Naive thymus-derived CD8-positive, alpha-beta T cell (primary cell): ENCODE results near the gene MTREX. TPM values are rescaled to one million over a fixed set of nuclear protein-coding genes. Genes with fewer than 3 reads are reported as not detected.

ENCODE experiments used
- ATAC-seq, 2 donors: fragments of 150-1000 bp; cut with Tn5 transposase in 1 of 2; sonication (Bioruptor Pico), chemical (Tn5 transposase) in 1 of 2; 1 replicate in 1 of 2; 2 replicates in 1 of 2; pipeline ENCODE4 v1.10.0; 2021; ENCODE audit warnings: mild to moderate bottlenecking in 2 of 2, moderate library complexity in 2 of 2
- POLR2A ChIA-PET: fragments of 350-600 bp; sonication (Branson Sonifier 250); formaldehyde crosslinking; loops from one replicate; lab custom pipeline; 2021; ENCODE audit warnings: antibody characterized with exemption; lab: Charles Lee
- DNase-seq, 10 donors: peaks; one replicate each; pipeline versions ENCODE4 v3.0.0 to v3.0.0-alpha.2; 2020 to 2022
- H3K27ac Mint-ChIP-seq, 10 donors: one replicate each; pipeline ENCODE4 v1.8.0; 2020 to 2022; ENCODE audit warnings: mild to moderate bottlenecking in 10 of 10, mixed read lengths in 10 of 10, moderate library complexity in 4 of 10, inconsistent platforms in 1 of 10
- H3K27me3 Mint-ChIP-seq, 5 donors: one replicate each; pipeline ENCODE4 v1.8.0; 2021 to 2022; ENCODE audit warnings: mixed read lengths in 5 of 5
- H3K36me3 Mint-ChIP-seq, 3 donors: one replicate each; pipeline ENCODE4 v1.8.0; 2020 to 2022; ENCODE audit warnings: mixed read lengths in 3 of 3, mild to moderate bottlenecking in 2 of 3, inconsistent platforms in 1 of 3
- H3K4me1 Mint-ChIP-seq, 4 donors: one replicate each; pipeline ENCODE4 v1.8.0; 2021 to 2022; ENCODE audit warnings: mixed read lengths in 4 of 4
- H3K4me3 Mint-ChIP-seq, 10 donors: one replicate each; pipeline ENCODE4 v1.8.0; 2020 to 2022; ENCODE audit warnings: mild to moderate bottlenecking in 10 of 10, mixed read lengths in 10 of 10, moderate library complexity in 6 of 10, inconsistent platforms in 1 of 10
- H3K9me3 Mint-ChIP-seq, 9 donors: one replicate each; pipeline ENCODE4 v1.8.0; 2020 to 2022; ENCODE audit warnings: mixed read lengths in 9 of 9, mild to moderate bottlenecking in 3 of 9, inconsistent platforms in 1 of 9, moderate library complexity in 1 of 9
- polyA plus RNA-seq, 3 donors: library from polyadenylated mRNA; unstranded; fragments of 300-500 nt; fragmentation: Illumina TruSeq; gene quantifications; one replicate each; pipeline ENCODE4 v1.2.3, GENCODE V29; 2021
- total RNA-seq, 8 experiments: library from RNA in 2 of 8; stranded (reverse) in 2 of 8; gene quantifications; one replicate each; pipeline ENCODE4 v1.2.3 and lab custom pipeline; 2021 to 2026

Gene MTREX
- total and polyA plus RNA-seq, 5 experiments from 2014 or later: 24.3 to 79.9 (median 35.8) TPM

DNA sequence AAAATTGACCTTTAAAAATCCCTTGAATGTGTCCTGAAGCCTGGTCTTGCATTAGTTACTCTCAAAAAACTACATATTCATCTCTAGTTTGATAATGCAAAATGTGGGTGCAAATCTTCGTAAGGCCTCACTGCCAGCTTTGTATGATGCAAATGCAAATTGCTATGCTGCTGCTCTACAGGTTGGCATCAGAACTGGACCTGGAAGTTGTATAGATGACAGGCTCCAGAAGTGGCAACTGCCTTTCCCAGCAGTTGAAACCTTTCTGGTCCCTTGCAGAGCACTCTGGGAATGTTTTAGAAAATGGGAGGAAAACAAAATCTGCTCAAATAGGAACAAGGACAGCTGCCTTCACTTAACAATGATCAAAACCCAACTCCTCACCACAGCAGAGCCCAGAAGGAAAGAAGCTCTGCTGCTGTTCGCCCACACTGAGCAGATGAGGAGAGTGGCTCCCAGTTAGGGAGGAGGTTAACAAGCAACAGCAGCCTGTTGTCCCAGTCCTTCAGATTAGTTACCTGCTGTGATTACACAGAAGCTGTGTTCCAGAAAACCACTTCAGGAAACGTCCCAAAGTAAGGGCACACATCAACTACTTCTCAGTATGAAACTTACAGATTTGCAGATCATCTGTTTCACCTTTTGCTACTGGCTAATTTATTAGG, 133.4 kb downstream of the MTREX start:
- ATAC-seq (peak in 1 of 2 donors; percentile 45), DNase-seq (no peak)
- H3K36me3 Mint-ChIP-seq: peaks cover 3 to 29% (median 7%) of the 10 kb centered on the region in 3 donors
- H3K27ac Mint-ChIP-seq: peak overlapping the region in 9 of 10 donors; percentile 20 to 83 (median 70)
- peaks cover 0 to 5% (median 2%) of the 10 kb centered on the region in 9 donors for H3K9me3 Mint-ChIP-seq
- H3K4me3 Mint-ChIP-seq: no peak overlapping the region
- H3K27me3 Mint-ChIP-seq: no peaks in the 10 kb centered on the region
- peaks cover 11 to 27% (median 22%) of the 10 kb centered on the region in 4 donors for H3K4me1 Mint-ChIP-seq
- POLR2A ChIA-PET: interaction anchor here (0.5 to 1.0 kb wide), 2 partner anchors 155 to 209 kb away, joined by 3 to 4 read pairs; no protein-coding TSS in a partner anchor

DNA sequence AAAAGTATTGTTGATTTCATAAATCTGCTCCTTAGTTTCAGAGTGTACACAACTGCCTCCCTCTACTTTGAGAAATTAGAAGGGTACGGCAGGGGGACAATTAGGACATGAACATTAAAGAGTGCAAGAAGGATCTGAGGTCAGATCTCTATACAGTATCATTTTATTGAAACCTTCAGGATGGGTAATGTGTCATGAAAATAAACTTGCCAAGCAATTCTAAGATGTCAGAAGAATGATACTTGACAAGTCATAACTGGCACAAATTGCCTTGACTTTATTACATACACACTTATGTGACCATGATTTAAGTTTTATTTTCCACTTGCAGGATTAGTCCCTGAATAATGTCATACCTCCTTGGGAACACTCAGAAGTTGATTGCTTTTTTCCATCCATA, 134.2 kb downstream of the MTREX start:
- peak overlapping the region in 6 of 10 donors; percentile 15 to 81 (median 70) for H3K27ac Mint-ChIP-seq

DNA sequence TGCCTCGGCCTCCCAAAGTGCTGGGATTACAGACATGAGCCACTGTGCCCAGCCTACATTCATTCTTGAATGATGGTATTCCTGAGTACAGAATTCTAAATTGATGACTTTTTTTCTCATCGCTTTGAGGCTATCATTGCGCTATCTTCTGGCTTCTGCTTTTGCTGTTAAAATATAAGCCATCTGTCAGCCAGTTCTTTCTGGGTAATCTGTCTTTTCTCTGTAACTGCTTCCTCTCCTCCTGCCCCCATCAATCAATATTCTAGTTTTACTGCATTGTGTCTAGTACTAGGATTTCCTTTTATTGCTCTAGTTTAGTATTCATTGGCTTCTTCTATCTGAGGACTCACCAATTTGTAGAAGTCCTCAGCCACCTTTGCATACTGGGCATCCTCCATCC, 138.0 kb downstream of the MTREX start:
- peaks cover 10 to 15% (median 13%) of the 10 kb centered on the region in 4 donors for H3K4me1 Mint-ChIP-seq

More for the DNA sequence above, 134.2 kb downstream of the MTREX start:
- DNase-seq (no peak), ATAC-seq (no peak)
- Mint-ChIP-seq H3K4me1 (peaks cover 11 to 27% (median 22%) of the 10 kb centered on the region in 4 donors), H3K9me3 (no peaks in the 10 kb centered on the region), H3K27me3 (no peaks in the 10 kb centered on the region), H3K36me3 (peaks cover 0 to 29% (median 1%) of the 10 kb centered on the region in 3 donors), H3K4me3 (no peak overlapping the region)
- POLR2A ChIA-PET: interaction anchor here (0.6 kb wide), 1 partner anchor 118 kb away, joined by 3 read pairs; no protein-coding TSS in a partner anchor

DNA sequence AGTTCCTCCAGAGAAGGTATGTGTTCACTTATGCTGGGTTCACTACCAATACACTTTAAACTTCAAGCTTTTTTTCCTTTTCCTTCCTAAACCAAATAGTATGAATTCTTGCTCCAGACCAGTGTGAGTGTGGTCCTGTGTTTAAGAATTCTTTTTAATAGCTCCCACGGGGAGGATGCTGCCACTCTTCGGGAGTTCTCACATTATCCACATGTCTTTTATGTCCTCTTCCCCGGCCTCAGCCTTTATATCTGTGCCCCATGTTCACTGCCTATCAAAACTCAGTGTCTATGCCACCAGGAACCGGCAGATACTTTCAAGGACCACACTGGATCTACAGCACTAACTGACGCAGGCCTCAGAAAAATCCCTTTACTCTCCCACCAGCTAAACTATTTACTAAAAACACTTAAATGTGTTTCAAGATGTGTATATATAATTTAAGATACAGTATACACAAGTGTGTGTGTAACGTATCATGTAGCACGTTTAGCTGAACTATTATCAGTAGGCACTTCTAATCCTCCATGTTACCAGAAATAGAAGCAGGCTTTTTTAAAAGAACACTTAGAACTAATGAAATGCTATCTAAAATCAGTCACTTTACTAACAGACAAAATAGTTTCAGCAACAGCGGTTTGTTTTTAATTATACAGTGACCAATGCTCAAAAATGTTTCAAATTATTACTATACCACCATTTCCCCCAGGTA, 139.0 kb downstream of the MTREX start:
- ATAC-seq (no peak), DNase-seq (no peak)
- Mint-ChIP-seq H3K27ac (no peak overlapping the region), H3K36me3 (peaks cover 0 to 24% (median 4%) of the 10 kb centered on the region in 3 donors), H3K4me3 (no peak overlapping the region), H3K4me1 (peaks cover 1 to 11% (median 6%) of the 10 kb centered on the region in 4 donors), H3K27me3 (no peaks in the 10 kb centered on the region), H3K9me3 (no peaks in the 10 kb centered on the region)
- POLR2A ChIA-PET: no interaction called here

More for the DNA sequence above, 138.0 kb downstream of the MTREX start:
- Mint-ChIP-seq H3K27ac (no peak overlapping the region), H3K4me3 (no peak overlapping the region), H3K36me3 (peaks cover 0 to 18% (median 4%) of the 10 kb centered on the region in 3 donors), H3K9me3 (no peaks in the 10 kb centered on the region), H3K27me3 (no peaks in the 10 kb centered on the region)
- POLR2A ChIA-PET: no interaction called here
- DNase-seq: no peak
- ATAC-seq: no peak

DNA sequence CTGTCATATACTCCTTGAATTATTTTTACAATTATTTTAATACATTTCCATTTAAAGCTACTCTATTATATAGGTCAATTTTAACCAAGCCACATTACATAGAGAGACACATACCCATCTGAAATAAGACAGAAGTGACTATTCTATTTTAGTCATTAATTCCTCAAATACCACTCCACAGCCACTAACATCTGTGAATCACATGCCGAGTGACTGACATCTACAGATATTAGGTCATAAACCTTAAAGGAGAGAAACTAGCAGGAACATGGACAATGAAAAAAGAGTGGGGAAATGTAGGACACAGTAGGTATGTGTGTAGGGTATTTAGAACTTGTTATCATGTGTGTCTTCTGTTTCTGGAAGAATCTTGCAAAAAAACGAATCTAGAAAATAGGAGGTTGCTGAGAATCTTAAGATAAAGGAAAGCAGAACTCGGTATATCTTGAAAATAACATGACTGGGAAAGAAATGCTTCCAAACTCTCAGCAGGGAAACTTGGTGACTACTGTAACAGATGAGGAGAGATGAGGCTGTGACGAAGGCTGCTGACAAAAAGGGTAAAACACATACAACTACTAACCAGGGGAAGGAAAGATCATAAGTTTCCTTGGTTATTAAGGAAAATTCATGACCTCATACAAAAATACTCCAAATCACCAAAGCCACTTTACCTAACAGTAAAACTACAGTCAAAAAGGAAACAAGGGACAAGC, 142.4 kb downstream of the MTREX start:
- Mint-ChIP-seq H3K27me3 (no peaks in the 10 kb centered on the region), H3K9me3 (no peaks in the 10 kb centered on the region), H3K4me3 (no peak overlapping the region), H3K36me3 (peaks cover 0 to 36% (median 13%) of the 10 kb centered on the region in 3 donors), H3K27ac (no peak overlapping the region), H3K4me1 (peaks cover 3 to 10% (median 6%) of the 10 kb centered on the region in 4 donors)
- POLR2A ChIA-PET: no interaction called here
- DNase-seq: no peak
- ATAC-seq: no peak

DNA sequence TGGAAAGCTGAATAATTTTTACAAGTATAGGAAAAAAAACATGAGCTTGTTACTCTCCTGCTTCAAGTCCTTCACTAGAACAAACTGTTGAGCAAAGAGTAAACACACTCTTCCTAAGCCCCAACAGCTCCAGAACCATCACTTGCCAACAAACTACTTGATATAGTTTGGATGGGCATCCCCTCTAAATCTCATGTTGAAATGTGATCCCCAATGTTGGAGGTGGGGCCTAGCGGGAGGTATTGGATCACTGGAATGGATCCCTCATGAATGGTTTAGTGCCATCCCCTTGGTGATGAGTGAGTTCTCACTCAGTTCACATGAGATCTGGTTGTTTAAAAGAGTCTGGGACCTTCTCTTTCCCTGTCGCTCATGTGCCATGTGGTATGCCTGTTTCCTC, 144.2 kb downstream of the MTREX start:
- Mint-ChIP-seq H3K4me1 (peaks cover 2 to 8% (median 6%) of the 10 kb centered on the region in 4 donors), H3K27ac (peak overlapping the region in 2 of 10 donors; percentile 35 to 61), H3K4me3 (no peak overlapping the region), H3K27me3 (no peaks in the 10 kb centered on the region), H3K36me3 (peaks cover 0 to 35% (median 13%) of the 10 kb centered on the region in 3 donors), H3K9me3 (no peaks in the 10 kb centered on the region)
- DNase-seq (no peak), ATAC-seq (no peak)
- POLR2A ChIA-PET: no interaction called here

DNA sequence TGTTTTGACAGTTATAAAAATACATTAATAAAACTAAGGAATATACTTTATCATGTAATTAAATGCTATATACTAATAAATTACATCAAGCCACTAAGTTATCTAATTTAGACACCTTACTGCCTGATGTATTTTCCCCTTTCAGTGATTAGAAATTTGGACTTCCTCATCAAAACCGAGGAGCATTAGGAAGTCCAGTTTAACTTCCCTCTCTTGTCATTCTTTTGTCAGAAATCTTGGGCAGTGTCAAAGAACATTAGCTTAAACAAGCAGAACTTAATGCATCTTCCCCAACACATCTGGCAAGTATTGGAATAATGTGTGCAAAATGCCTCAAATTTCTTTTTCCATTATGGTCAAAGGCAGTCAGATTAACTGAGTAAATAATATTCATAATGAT, 145.4 kb downstream of the MTREX start:
- Mint-ChIP-seq H3K9me3 (no peaks in the 10 kb centered on the region), H3K27ac (peak overlapping the region in 1 of 10 donors; percentile 76), H3K36me3 (peaks cover 0 to 30% (median 10%) of the 10 kb centered on the region in 3 donors), H3K4me1 (peaks cover 2 to 8% (median 6%) of the 10 kb centered on the region in 4 donors), H3K27me3 (no peaks in the 10 kb centered on the region), H3K4me3 (no peak overlapping the region)
- POLR2A ChIA-PET: no interaction called here
- DNase-seq (no peak), ATAC-seq (no peak)

DNA sequence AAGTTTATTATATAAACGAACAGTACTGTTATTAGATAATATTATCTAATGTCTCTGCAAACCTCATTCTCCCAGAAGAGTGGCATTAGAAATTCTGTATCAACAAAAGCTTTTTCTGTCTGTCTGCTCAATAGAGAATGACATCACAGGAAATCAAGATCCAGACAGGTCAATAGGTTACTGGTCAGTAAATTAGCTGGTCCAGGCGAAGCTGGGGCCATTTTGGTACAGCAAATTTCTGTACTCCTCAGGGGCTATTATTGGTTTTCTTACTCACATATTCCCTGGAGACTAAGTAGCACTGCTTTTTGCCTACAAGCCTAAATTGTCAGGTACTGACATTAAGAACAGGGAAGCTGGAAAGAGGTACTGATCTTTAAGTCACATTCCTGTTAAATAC, 146.5 kb downstream of the MTREX start:
- Mint-ChIP-seq H3K9me3 (no peaks in the 10 kb centered on the region), H3K27ac (peak overlapping the region in 2 of 10 donors; percentile 20 to 76), H3K36me3 (peaks cover 0 to 29% (median 10%) of the 10 kb centered on the region in 3 donors), H3K4me3 (no peak overlapping the region), H3K4me1 (peaks cover 4 to 9% (median 6%) of the 10 kb centered on the region in 4 donors), H3K27me3 (no peaks in the 10 kb centered on the region)
- DNase-seq: no peak
- ATAC-seq: no peak
- POLR2A ChIA-PET: no interaction called here

DNA sequence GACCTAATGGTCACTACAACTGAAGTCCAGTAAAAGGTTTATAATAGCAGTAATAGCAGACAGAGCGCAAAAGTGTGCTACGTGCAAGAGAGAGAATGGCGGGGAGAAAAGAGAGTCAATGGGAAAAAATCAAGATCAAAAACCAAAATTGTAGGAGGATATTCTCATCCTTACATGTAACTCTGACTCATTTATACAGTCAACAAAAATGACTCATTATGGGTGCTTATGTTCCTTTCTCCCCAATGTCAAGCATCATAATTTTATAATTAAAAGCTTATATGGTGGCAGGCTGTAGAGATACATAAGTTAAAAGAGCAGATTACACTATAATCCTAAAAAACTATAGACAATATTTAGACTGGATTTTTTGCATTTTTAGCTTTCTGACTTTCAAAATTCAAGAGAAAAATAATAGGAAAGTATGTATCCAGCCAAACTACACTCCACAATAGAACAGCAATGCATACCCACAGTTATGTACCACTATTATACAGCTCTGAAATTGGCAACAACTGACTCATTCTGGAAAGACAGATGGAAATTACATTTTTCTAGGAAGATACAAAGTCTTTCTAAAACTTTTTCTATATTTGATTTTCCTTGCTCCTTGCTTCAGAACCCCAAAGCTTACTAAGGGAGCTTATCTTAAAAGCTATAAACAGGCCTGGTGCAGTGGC, 148.6 kb downstream of the MTREX start:
- Mint-ChIP-seq H3K4me3 (no peak overlapping the region), H3K36me3 (peaks cover 0 to 24% (median 15%) of the 10 kb centered on the region in 3 donors), H3K27me3 (no peaks in the 10 kb centered on the region), H3K4me1 (peaks cover 4 to 18% (median 7%) of the 10 kb centered on the region in 4 donors), H3K27ac (no peak overlapping the region), H3K9me3 (no peaks in the 10 kb centered on the region)
- POLR2A ChIA-PET: interaction anchor here (0.6 kb wide), 1 partner anchor 340 kb away, joined by 6 read pairs; no protein-coding TSS in a partner anchor
- DNase-seq: no peak
- ATAC-seq: no peak

DNA sequence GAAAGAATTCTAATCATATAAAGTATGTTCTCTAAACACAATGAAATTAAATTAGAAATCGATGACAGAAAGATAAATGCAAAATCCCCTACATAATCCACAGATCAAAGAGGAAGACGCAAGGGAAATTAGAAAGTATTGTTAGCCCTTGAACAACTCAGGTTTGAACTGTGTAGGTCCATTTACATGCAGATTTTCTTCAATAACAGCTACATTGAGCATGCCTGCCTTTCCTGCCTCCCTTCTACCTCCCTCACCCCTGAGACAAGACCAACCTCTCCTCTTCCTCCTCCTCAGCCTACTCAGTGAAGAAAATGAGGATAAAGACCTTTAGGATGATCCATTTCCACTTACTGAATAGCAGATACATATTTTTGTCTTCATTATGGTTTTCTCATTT, 151.8 kb downstream of the MTREX start:
- Mint-ChIP-seq H3K27ac (peak overlapping the region in 1 of 10 donors; percentile 52), H3K4me1 (peaks cover 3 to 16% (median 5%) of the 10 kb centered on the region in 4 donors), H3K4me3 (no peak overlapping the region), H3K9me3 (no peaks in the 10 kb centered on the region), H3K36me3 (peaks cover 0 to 27% (median 15%) of the 10 kb centered on the region in 3 donors), H3K27me3 (no peaks in the 10 kb centered on the region)
- ATAC-seq: no peak
- no peak for DNase-seq
- POLR2A ChIA-PET: no interaction called here

DNA sequence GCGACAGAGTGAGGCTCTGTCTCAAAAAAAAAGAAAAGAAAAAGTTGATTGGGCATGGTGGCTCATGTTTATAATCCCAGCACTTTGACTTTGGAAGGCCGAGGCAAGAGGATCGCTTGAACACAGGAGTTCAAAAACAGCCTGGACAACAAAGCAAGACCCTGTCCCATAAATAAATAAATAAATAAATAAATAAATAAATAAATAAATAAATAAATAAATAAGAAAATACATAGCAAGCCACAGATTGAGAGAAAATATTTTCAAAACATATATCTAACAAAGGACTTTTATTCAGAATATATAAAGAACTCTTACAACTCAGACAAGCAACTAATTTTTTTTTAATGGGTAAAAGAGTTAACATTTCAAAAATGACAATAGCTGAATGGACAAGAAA, 155.8 kb downstream of the MTREX start:
- ATAC-seq (no peak), DNase-seq (no peak)
- POLR2A ChIA-PET: no interaction called here
- H3K27ac Mint-ChIP-seq: no peak overlapping the region
- no peaks in the 10 kb centered on the region for H3K9me3 Mint-ChIP-seq
- no peaks in the 10 kb centered on the region for H3K27me3 Mint-ChIP-seq
- no peak overlapping the region for H3K4me3 Mint-ChIP-seq
- H3K36me3 Mint-ChIP-seq: peaks cover 8 to 45% (median 31%) of the 10 kb centered on the region in 3 donors
- peaks cover 0 to 14% (median 7%) of the 10 kb centered on the region in 4 donors for H3K4me1 Mint-ChIP-seq
